Endothelial cell of umbilical vein (primary cell): ENCODE results near the gene GPATCH2. TPM values are rescaled to one million over a fixed set of nuclear protein-coding genes. Genes with fewer than 3 reads are reported as not detected.

ENCODE experiments used
- BruUV-seq: library from RNA; stranded (reverse); fragments of 400-500 nt; replicated peaks from 2 replicates; lab custom pipeline; 2021; lab: Mats Ljungman, UMichigan
- CTCF ChIA-PET: fragments of 300-600, 350-600 bp; sonication (Branson Sonifier 250); formaldehyde crosslinking; loops from one replicate; lab custom pipeline; 2021; ENCODE audit warnings: antibody characterized with exemption, inconsistent platforms; lab: Charles Lee
- POLR2A ChIA-PET: fragments of 300-600, 350-600 bp; sonication (Branson Sonifier 250); formaldehyde crosslinking; loops from one replicate; lab custom pipeline; 2021; ENCODE audit warnings: antibody characterized with exemption, inconsistent platforms; lab: Charles Lee
- DNase-seq: peaks from one replicate; pipeline ENCODE4 v3.0.0-alpha.2; 2011; ENCODE audit warnings: low read depth, low spot score
- FAIRE-seq: peaks from 2 replicates; lab custom pipeline; 2011; peaks lifted over from hg19 to GRCh38; lab: Jason Lieb, UNC
- H2AFZ ChIP-seq: 2 replicates; pipeline ENCODE4 v1.6.0; 2012; ENCODE audit warnings: low read depth, low read length, control low read depth, inconsistent platforms
- H3K27ac ChIP-seq: 2 replicates; pipeline ENCODE4 v1.5.1; 2011; ENCODE audit warnings: low read depth, mild to moderate bottlenecking, control low read depth, low read length, moderate library complexity; ENCODE audit not compliant: insufficient read depth
- H3K27me3 ChIP-seq, 2 experiments: 2 replicates each; pipeline versions ENCODE4 v1.6.0 to v1.6.1; 2011; ENCODE audit warnings: low read length in 2 of 2, mixed read lengths in 1 of 2; ENCODE audit not compliant: control insufficient read depth in 2 of 2, insufficient read depth in 2 of 2
- H3K36me3 ChIP-seq, 2 experiments: 2 replicates in 1 of 2; 3 replicates in 1 of 2; pipeline ENCODE4 v1.5.1; 2011; ENCODE audit warnings: low read length in 2 of 2, mild to moderate bottlenecking in 1 of 2, moderate library complexity in 1 of 2; ENCODE audit not compliant: control insufficient read depth in 2 of 2, insufficient read depth in 2 of 2; ENCODE audit errors: extremely low read depth in 1 of 2
- H3K4me1 ChIP-seq: 3 replicates; pipeline ENCODE4 v1.5.1; 2011; ENCODE audit warnings: mild to moderate bottlenecking, low read length; ENCODE audit not compliant: control insufficient read depth, insufficient read depth; ENCODE audit errors: extremely low read depth
- H3K4me2 ChIP-seq: 2 replicates; pipeline ENCODE4 v1.6.1; 2011; ENCODE audit warnings: low read length, control low read depth, mixed read lengths; ENCODE audit not compliant: insufficient read depth
- H3K4me3 ChIP-seq, 3 experiments: fragments of 200-600 bp in 1 of 3; sonication (generic), shearing (Covaris generic) in 1 of 3; replicated peaks in 1 of 3; 2 replicates each; pipeline ENCODE4 v1.5.1; 2011 to 2016; ENCODE audit warnings: control low read depth in 3 of 3, low read length in 3 of 3, mild to moderate bottlenecking in 2 of 3, inconsistent platforms in 1 of 3, low read depth in 1 of 3, moderate library complexity in 1 of 3; ENCODE audit not compliant: insufficient read depth in 1 of 3
- H3K79me2 ChIP-seq: 2 replicates; pipeline ENCODE4 v1.6.0; 2012; ENCODE audit warnings: low read length, inconsistent platforms; ENCODE audit not compliant: control insufficient read depth, insufficient read depth
- H3K9ac ChIP-seq: replicated peaks from 2 replicates; pipeline ENCODE3; 2011; ENCODE audit warnings: low read length, control low read depth; ENCODE audit not compliant: insufficient read depth; ENCODE audit errors: extremely low read depth
- H3K9me1 ChIP-seq: replicated peaks from 3 replicates; pipeline ENCODE4 v1.6.0; 2011; ENCODE audit warnings: mild to moderate bottlenecking, low read length; ENCODE audit not compliant: control insufficient read depth, insufficient read depth; ENCODE audit errors: extremely low read depth
- H3K9me3 ChIP-seq: replicated peaks from 2 replicates; pipeline ENCODE4 v1.5.1; 2012; ENCODE audit warnings: low read length, inconsistent platforms; ENCODE audit not compliant: control insufficient read depth, insufficient read depth
- H4K20me1 ChIP-seq: replicated peaks from 2 replicates; pipeline ENCODE3; 2011; ENCODE audit warnings: mild to moderate bottlenecking, low read length; ENCODE audit not compliant: control insufficient read depth, insufficient read depth; ENCODE audit errors: extremely low read depth
- CTCF ChIP-seq, 2 donors: IDR thresholded peaks; 1 replicate in 1 of 2; 2 replicates in 1 of 2; pipeline ENCODE4 v1.5.1; 2011; ENCODE audit warnings: low read length in 2 of 2, mild to moderate bottlenecking in 2 of 2, moderate library complexity in 2 of 2, control low read depth in 1 of 2, inconsistent platforms in 1 of 2, low read depth in 1 of 2; ENCODE audit not compliant: insufficient read depth in 1 of 2; ENCODE audit errors: extremely low read depth in 1 of 2
- EZH2 ChIP-seq: IDR thresholded peaks from 2 replicates; pipeline ENCODE4 v1.6.1; 2012; ENCODE audit warnings: borderline replicate concordance, low read depth, mild to moderate bottlenecking, moderate library complexity, low read length, inconsistent platforms; ENCODE audit not compliant: severe bottlenecking
- FOS ChIP-seq: IDR thresholded peaks from 2 replicates; pipeline ENCODE4 v1.6.1; 2011; ENCODE audit warnings: mild to moderate bottlenecking, low read length, moderate library complexity, borderline replicate concordance; ENCODE audit not compliant: insufficient read depth
- GATA2 ChIP-seq: IDR thresholded peaks from 2 replicates; pipeline ENCODE4 v1.7.0; 2011; ENCODE audit warnings: low read depth, mild to moderate bottlenecking, moderate library complexity, mixed read lengths, low read length; ENCODE audit not compliant: insufficient read length, insufficient read depth
- JUN ChIP-seq: IDR thresholded peaks from 2 replicates; pipeline ENCODE4 v1.6.1; 2011; ENCODE audit warnings: borderline replicate concordance, low read depth; ENCODE audit not compliant: insufficient read length, insufficient read depth
- MYC ChIP-seq: IDR thresholded peaks from one replicate; pipeline ENCODE4 v1.6.1; 2011; ENCODE audit warnings: mild to moderate bottlenecking, low read depth, low read length
- POLR2AphosphoS5 ChIP-seq: IDR thresholded peaks from 2 replicates; pipeline ENCODE4 v1.6.1; 2012; ENCODE audit warnings: low read depth, mild to moderate bottlenecking, control low read depth, low read length, moderate library complexity; ENCODE audit not compliant: insufficient read depth
- dilution Hi-C: fragments of 300-500 bp; cut with MboI; formaldehyde crosslinking; loops from one replicate; pipeline ENCODE4 v1.15.0; 2019; ENCODE audit warnings: low sequenced_read_pairs; ENCODE audit not compliant: extremely low pct_ligation_motif_present
- intact Hi-C: fragments of 100-400 bp; cut with micrococcal nuclease; formaldehyde crosslinking; loops from one replicate; pipeline ENCODE4 v1.10.0; 2022
- polyA plus RNA-seq, 4 experiments: library from polyadenylated mRNA; depleted of rRNA in 3 of 4; stranded (reverse) in 3 of 4; unstranded in 1 of 4; fragments of >200 nt; gene quantifications; 2 replicates each; pipeline versions ENCODE4 v1.2.1 to v1.2.3, GENCODE V29; 2011 to 2012; ENCODE audit warnings: missing spikeins in 1 of 4
- total RNA-seq: library from RNA; stranded (reverse); gene quantifications from 2 replicates; pipeline ENCODE4 v1.2.3, GENCODE V29; 2021

The GPATCH2 gene
- total and polyA plus RNA-seq, 2 donors (not counting 3 experiments of a cell fraction or from before 2014, with no cell fraction given): 3.3 to 15.6 TPM

DNA sequence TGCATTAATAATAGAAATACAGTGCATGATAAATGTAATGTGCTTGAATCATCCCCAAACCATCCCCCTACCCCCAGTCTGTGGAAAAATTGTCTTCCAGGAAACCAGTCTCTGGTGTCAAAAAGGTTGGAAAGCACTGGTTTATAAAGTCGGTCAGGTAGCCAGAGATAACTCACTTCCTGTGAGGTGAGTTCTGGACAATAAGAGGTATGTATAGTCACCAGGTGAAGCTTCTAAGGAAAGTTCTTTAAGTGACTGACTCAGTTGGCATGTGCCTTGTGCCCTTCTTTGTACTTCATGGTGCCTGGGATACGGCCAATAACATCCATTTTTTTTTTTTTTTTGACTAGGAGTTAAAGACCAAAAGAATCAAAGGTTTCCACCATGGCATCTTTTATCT is 103.7 kb downstream of the GPATCH2 start:
- ChIA-PET CTCF (interaction anchor here (1.2 kb wide), 1 partner anchor 11 kb away, joined by 3 read pairs; no protein-coding TSS in a partner anchor), POLR2A (no interaction called here)
- Histone ChIP-seq H4K20me1 (no peaks in the 10 kb centered on the region), H3K79me2 (no peaks in the 10 kb centered on the region), H3K9me3 (no peaks in the 10 kb centered on the region), H3K4me3 (no peak overlapping the region), H3K27me3 (no peaks in the 10 kb centered on the region), H3K9ac (no peak overlapping the region), H3K9me1 (no peaks in the 10 kb centered on the region), H3K36me3 (no peaks in the 10 kb centered on the region), H3K4me2 (no peak overlapping the region), H3K4me1 (peaks cover 19% of the 10 kb centered on the region), H2AFZ (no peak overlapping the region), H3K27ac (no peak overlapping the region)
- DNase-seq (no peak), FAIRE-seq (no peak)
- intact Hi-C loops (loop anchor here (2.0 kb wide), 1 partner anchor 104 kb away; the partner anchor contains the start of genes GPATCH2 and SPATA17), dilution Hi-C loops (no loop called here)
- no TSS peak for BruUV-seq
- no peak for TF ChIP-seq MYC
- TF ChIP-seq CTCF (IDR thresholded peaks at IDR 0.05; ENCODE audit: extremely low read depth in 1 of 2, insufficient read depth in 1 of 2, low read depth in 1 of 2, low read length in 2 of 2): no peak
- TF ChIP-seq JUN: no peak
- no peak for TF ChIP-seq FOS

- TF ChIP-seq EZH2 (no peak), JUN (no peak), POLR2AphosphoS5 (no peak), MYC (no peak), FOS (no peak), GATA2 (no peak)
- Histone ChIP-seq H3K27me3 (no peaks in the 10 kb centered on the region), H3K4me1 (peaks cover 19% of the 10 kb centered on the region), H3K9me1 (no peaks in the 10 kb centered on the region), H3K9ac (peak overlapping the region; percentile 33), H3K9me3 (no peaks in the 10 kb centered on the region), H4K20me1 (no peaks in the 10 kb centered on the region), H2AFZ (no peak overlapping the region), H3K79me2 (no peaks in the 10 kb centered on the region), H3K4me2 (peak overlapping the region; percentile 57), H3K27ac (peak overlapping the region; percentile 40), H3K36me3 (no peaks in the 10 kb centered on the region), H3K4me3 (no peak overlapping the region)
- ChIA-PET CTCF (interaction anchor here (1.1 to 1.2 kb wide), 2 partner anchors 10 to 70 kb away, joined by 3 read pairs; no protein-coding TSS in a partner anchor), POLR2A (no interaction called here)
- DNase-seq (no peak), FAIRE-seq (no peak)
- BruUV-seq: no TSS peak
- intact Hi-C loops: loop anchor here (2.0 kb wide), 1 partner anchor 104 kb away; the partner anchor contains the start of genes GPATCH2 and SPATA17
- dilution Hi-C loops: no loop called here
Measured at GRCh38 chr1:217526636-217527035, 104.3 kb downstream of the GPATCH2 start.
